Stimulated activated CD8-positive, alpha-beta memory T cell treated with anti-CD3 and anti-CD28 coated beads, Interleukin-12 subunit alpha, Interleukin-12 subunit beta, amount 100 ng/mL, for 4 hours (primary cell): Measurements from ENCODE around the gene U2SURP.
"Not testable (repeated sequence)": the region's sequence is repeated elsewhere in the genome, so short reads cannot be mapped to it uniquely, and the experiment has no call there.

ENCODE experiments used
- DNase-seq: peaks from one replicate; pipeline ENCODE4 v3.0.0-alpha.2; 2020; ENCODE audit warnings: low read depth

The U2SURP gene

GRCh38 chr3:143014921-143015320 lies 13.6 kb downstream of the U2SURP start:
- DNase-seq, result no peak

- DNase-seq, result no peak
These were observed 15.1 kb downstream of the U2SURP start for GRCh38 chr3:143016321-143016972.

- no peak for DNase-seq
These were observed 23.1 kb downstream of the U2SURP start for GRCh38 chr3:143024351-143024960.

- DNase-seq, result no peak
These were observed 30.0 kb downstream of the U2SURP start for GRCh38 chr3:143031327-143031726.

GRCh38 chr3:143031796-143032387 lies 30.5 kb downstream of the U2SURP start:
- not testable (repeated sequence) for DNase-seq

- DNase-seq, result no peak
These were observed 34.3 kb downstream of the U2SURP start for GRCh38 chr3:143035466-143036211.

GRCh38 chr3:143036557-143036956 lies 35.2 kb downstream of the U2SURP start:
- no peak for DNase-seq

- DNase-seq, result no peak
These were observed 36.5 kb downstream of the U2SURP start for GRCh38 chr3:143037867-143038266.

GRCh38 chr3:143040261-143040879 lies 39.0 kb downstream of the U2SURP start:
- no peak for DNase-seq

- no peak for DNase-seq
These were observed 40.5 kb downstream of the U2SURP start for GRCh38 chr3:143041903-143042302.

GRCh38 chr3:143045639-143046038 lies 44.3 kb downstream of the U2SURP start:
- no peak for DNase-seq

GRCh38 chr3:143046075-143046474 lies 44.7 kb downstream of the U2SURP start:
- DNase-seq, result not testable (repeated sequence)

- no peak for DNase-seq
These were observed 52.6 kb downstream of the U2SURP start for GRCh38 chr3:143054011-143054410.

GRCh38 chr3:143056372-143056771 lies 55.0 kb downstream of the U2SURP start:
- no peak for DNase-seq

GRCh38 chr3:143060906-143061305 lies 59.5 kb downstream of the U2SURP start:
- DNase-seq, result no peak

GRCh38 chr3:143063018-143063417 lies 61.6 kb downstream of the U2SURP start:
- DNase-seq, result no peak

- DNase-seq, result no peak
These were observed 63.4 kb downstream of the U2SURP start for GRCh38 chr3:143064777-143065176.

GRCh38 chr3:143065364-143065763 lies 64.0 kb downstream of the U2SURP start:
- no peak for DNase-seq

GRCh38 chr3:143066033-143066432 lies 64.7 kb downstream of the U2SURP start:
- DNase-seq, result no peak

GRCh38 chr3:143067201-143067600 lies 65.8 kb downstream of the U2SURP start:
- no peak for DNase-seq

- DNase-seq, result no peak
These were observed 66.7 kb downstream of the U2SURP start for GRCh38 chr3:143068059-143068458.

- DNase-seq, result no peak
These were observed 69.7 kb downstream of the U2SURP start for GRCh38 chr3:143070977-143071551.
